Stimulated activated CD4-positive, alpha-beta T cell treated with anti-CD3 and anti-CD28 coated beads, Interleukin-4, amount 100 ng/mL, for 4 hours (primary cell): ENCODE measurements around the gene SLC24A5.

Experiments
- DNase-seq, 2 experiments: peaks; one replicate each; pipeline ENCODE4 v3.0.0-alpha.2; 2020

The SLC24A5 gene

GRCh38 chr15:48119277-48119676 lies 1.5 kb upstream of the SLC24A5 start:
- no peak for DNase-seq

GRCh38 chr15:48121849-48122248 lies 1.1 kb downstream of the SLC24A5 start:
- no peak for DNase-seq

GRCh38 chr15:48126667-48127355 lies 6.0 kb downstream of the SLC24A5 start:
- DNase-seq, result no peak

- no peak for DNase-seq
These were observed 10.5 kb downstream of the SLC24A5 start for GRCh38 chr15:48131324-48131723.

GRCh38 chr15:48132874-48133273 lies 12.1 kb downstream of the SLC24A5 start:
- no peak for DNase-seq

GRCh38 chr15:48143856-48144255 lies 23.1 kb downstream of the SLC24A5 start:
- no peak for DNase-seq

- DNase-seq, result no peak
These were observed 24.1 kb downstream of the SLC24A5 start for GRCh38 chr15:48144889-48145288.

GRCh38 chr15:48145923-48146322 lies 25.1 kb downstream of the SLC24A5 start:
- DNase-seq, result no peak

GRCh38 chr15:48147358-48147757 lies 26.6 kb downstream of the SLC24A5 start:
- no peak for DNase-seq

GRCh38 chr15:48149858-48150257 lies 29.1 kb downstream of the SLC24A5 start:
- no peak for DNase-seq

GRCh38 chr15:48153526-48153925 lies 32.7 kb downstream of the SLC24A5 start:
- no peak for DNase-seq

GRCh38 chr15:48168616-48169015 lies 47.8 kb downstream of the SLC24A5 start:
- no peak for DNase-seq

GRCh38 chr15:48170981-48171380 lies 50.2 kb downstream of the SLC24A5 start:
- DNase-seq, result no peak

- no peak for DNase-seq
These were observed 54.3 kb downstream of the SLC24A5 start for GRCh38 chr15:48175126-48175525.

GRCh38 chr15:48176112-48176511 lies 55.3 kb downstream of the SLC24A5 start:
- DNase-seq, result no peak

- DNase-seq, result no peak
These were observed 56.2 kb downstream of the SLC24A5 start for GRCh38 chr15:48176957-48177356.

GRCh38 chr15:48177383-48177765 lies 56.6 kb downstream of the SLC24A5 start:
- DNase-seq, result no peak

- peak; percentile 63 to 69 for DNase-seq
These were observed 57.2 kb downstream of the SLC24A5 start, which contains the start of gene MYEF2 for GRCh38 chr15:48177766-48178647. TSS of gene MYEF2 (minus strand) at chr15:48178295. CDS start at chr15:48178237, 58 bp downstream.

GRCh38 chr15:48178648-48178931 lies 57.8 kb downstream of the SLC24A5 start:
- DNase-seq, result no peak

GRCh38 chr15:48182749-48183148 lies 62.0 kb downstream of the SLC24A5 start:
- DNase-seq, result no peak

GRCh38 chr15:48185529-48185928 lies 64.7 kb downstream of the SLC24A5 start:
- DNase-seq, result no peak

- DNase-seq, result no peak
These were observed 65.5 kb downstream of the SLC24A5 start for GRCh38 chr15:48186271-48186670.

- DNase-seq, result peak in 1 of 2 experiments; percentile 31
These were observed 70.3 kb downstream of the SLC24A5 start for GRCh38 chr15:48190932-48191573.
